HS-5 (cell line): ENCODE measurements around the gene NR1I2.

Source experiments
- DNase-seq: peaks from one replicate; pipeline ENCODE4 v3.0.0-alpha.2; 2012; ENCODE audit warnings: low read depth

NR1I2 gene

GRCh38 chr3:119819806-119820205 is 37.9 kb downstream of the NR1I2 start:
- no peak for DNase-seq

GRCh38 chr3:119825820-119826219 is 43.9 kb downstream of the NR1I2 start:
- DNase-seq = no peak

GRCh38 chr3:119826711-119827608 is 45.1 kb downstream of the NR1I2 start:
- no peak for DNase-seq

GRCh38 chr3:119829420-119829819 is 47.5 kb downstream of the NR1I2 start:
- DNase-seq = no peak

GRCh38 chr3:119831022-119831421 is 49.1 kb downstream of the NR1I2 start:
- no peak for DNase-seq

- DNase-seq = peak; percentile 14
Measured at GRCh38 chr3:119831941-119832371, 50.1 kb downstream of the NR1I2 start.

- DNase-seq = no peak
Measured at GRCh38 chr3:119834754-119835370, 53.0 kb downstream of the NR1I2 start.

GRCh38 chr3:119835556-119835955 is 53.7 kb downstream of the NR1I2 start:
- no peak for DNase-seq

- no peak for DNase-seq
Measured at GRCh38 chr3:119841808-119842471, 60.0 kb downstream of the NR1I2 start.

GRCh38 chr3:119849126-119849525 is 67.2 kb downstream of the NR1I2 start:
- no peak for DNase-seq

- DNase-seq = no peak
Measured at GRCh38 chr3:119856695-119857094, 74.8 kb downstream of the NR1I2 start.

GRCh38 chr3:119858957-119859356 is 77.1 kb downstream of the NR1I2 start:
- no peak for DNase-seq

- no peak for DNase-seq
Measured at GRCh38 chr3:119859728-119860127, 77.8 kb downstream of the NR1I2 start.

- DNase-seq = no peak
Measured at GRCh38 chr3:119861681-119862080, 79.8 kb downstream of the NR1I2 start.

- DNase-seq = no peak
Measured at GRCh38 chr3:119862616-119863015, 80.7 kb downstream of the NR1I2 start.

- DNase-seq = no peak
Measured at GRCh38 chr3:119864476-119864875, 82.6 kb downstream of the NR1I2 start.
